ENCODE data around the gene TPSB2. TPM values are rescaled to one million over a fixed set of nuclear protein-coding genes. Genes with fewer than 3 reads are reported as not detected.
"Not testable (repeated sequence)": the region's sequence is repeated elsewhere in the genome, so short reads cannot be mapped to it uniquely, and the experiment has no call there.

TPSB2 gene
- total RNA-seq, 1 experiment from 2014 or later = not detected

- intact Hi-C loops (cut with micrococcal nuclease; ENCODE audit: unreplicated experiment); H3K9me2 ChIP-seq (ENCODE audit: insufficient read depth); H3K4me3 ChIP-seq; H3K4me2 ChIP-seq; H3K36me3 ChIP-seq (ENCODE audit: low read depth); H3F3A ChIP-seq (ENCODE audit: insufficient read depth, low read depth); H3K27ac ChIP-seq; POLR2A ChIA-PET (ENCODE audit: unreplicated experiment); H4K20me1 ChIP-seq (ENCODE audit: insufficient read depth); DNase-seq; H3K27me3 ChIP-seq (ENCODE audit: insufficient read depth, low read depth); CTCF ChIA-PET; H2AFZ ChIP-seq; H3K79me2 ChIP-seq (ENCODE audit: low read depth); H3K4me1 ChIP-seq (replicated peaks; ENCODE audit: insufficient read depth); BruUV-seq (replicated peaks); H3K9me3 ChIP-seq (ENCODE audit: insufficient read depth, low read depth): not testable (repeated sequence)
Observed at GRCh38 chr16:1241081-1241480, 11.1 kb upstream of the TPSB2 start.

DNA sequence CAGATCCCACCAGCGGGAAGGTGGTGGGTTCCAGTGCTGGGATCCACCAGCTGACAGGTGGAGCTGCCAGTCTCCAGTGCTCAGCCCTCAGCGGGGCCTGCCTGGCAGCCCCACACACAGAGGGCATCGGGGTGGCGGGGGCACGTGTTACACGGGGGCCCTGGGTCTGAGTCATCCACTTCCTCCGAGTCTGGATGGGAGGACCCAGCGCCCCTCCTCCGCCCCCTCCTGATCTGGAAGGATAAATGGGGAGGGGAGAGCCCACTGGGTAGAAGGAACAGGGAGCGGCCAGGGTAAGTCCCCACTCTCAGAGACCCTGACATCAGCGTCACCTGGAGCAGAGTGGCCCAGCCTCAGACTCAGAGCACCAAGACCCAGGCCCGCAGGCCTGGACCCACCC lies 10.5 kb upstream of the TPSB2 start, which contains the start of gene TPSAB1:
TSS of gene TPSAB1 (plus strand) at position 270 of the 400 bp plus-strand sequence. CDS start 234 bp downstream, outside the sequence.
- H3K36me3 ChIP-seq (ENCODE audit: low read depth); H3K27ac ChIP-seq; BruUV-seq (replicated peaks); H3K9me2 ChIP-seq (ENCODE audit: insufficient read depth); CTCF ChIA-PET; H3K79me2 ChIP-seq (ENCODE audit: low read depth); H3K4me2 ChIP-seq; H3F3A ChIP-seq (ENCODE audit: insufficient read depth, low read depth); intact Hi-C loops (cut with micrococcal nuclease; ENCODE audit: unreplicated experiment); H3K27me3 ChIP-seq (ENCODE audit: insufficient read depth, low read depth); H4K20me1 ChIP-seq (ENCODE audit: insufficient read depth); POLR2A ChIA-PET (ENCODE audit: unreplicated experiment); H2AFZ ChIP-seq; DNase-seq; H3K4me3 ChIP-seq; H3K4me1 ChIP-seq (replicated peaks; ENCODE audit: insufficient read depth); H3K9me3 ChIP-seq (ENCODE audit: insufficient read depth, low read depth): not testable (repeated sequence)

DNA sequence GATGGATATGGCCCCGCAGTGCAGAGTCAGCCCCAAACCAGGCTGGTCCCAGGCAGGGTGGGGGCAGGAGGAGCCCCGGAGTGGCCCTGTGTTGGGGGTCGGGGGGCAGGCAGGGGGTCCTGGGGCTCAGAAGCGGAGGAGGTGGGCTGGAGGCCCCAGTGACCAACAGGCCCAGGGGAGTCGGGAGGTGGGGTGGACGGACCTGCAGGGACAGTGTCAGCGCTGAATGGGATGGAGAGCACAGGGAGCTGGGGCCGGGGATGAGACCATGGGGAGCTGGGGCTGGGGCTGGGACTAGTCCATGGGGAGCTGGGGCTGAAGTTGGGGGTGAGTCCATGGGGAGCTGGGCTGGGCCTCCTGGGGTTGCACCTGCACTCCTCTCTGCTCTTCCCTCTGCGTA lies 9.6 kb upstream of the TPSB2 start:
- intact Hi-C loops (cut with micrococcal nuclease; ENCODE audit: unreplicated experiment); H3K9me2 ChIP-seq (ENCODE audit: insufficient read depth); H3K27ac ChIP-seq; H3K4me2 ChIP-seq; H4K20me1 ChIP-seq (ENCODE audit: insufficient read depth); H3K27me3 ChIP-seq (ENCODE audit: insufficient read depth, low read depth); POLR2A ChIA-PET (ENCODE audit: unreplicated experiment); BruUV-seq (replicated peaks); CTCF ChIA-PET; H2AFZ ChIP-seq; H3F3A ChIP-seq (ENCODE audit: insufficient read depth, low read depth); H3K36me3 ChIP-seq (ENCODE audit: low read depth); H3K4me3 ChIP-seq; H3K9me3 ChIP-seq (ENCODE audit: insufficient read depth, low read depth); DNase-seq; H3K79me2 ChIP-seq (ENCODE audit: low read depth); H3K4me1 ChIP-seq (replicated peaks; ENCODE audit: insufficient read depth): not testable (repeated sequence)

- H3K79me2 ChIP-seq (ENCODE audit: low read depth); H3K36me3 ChIP-seq (ENCODE audit: low read depth); CTCF ChIA-PET; H3K27me3 ChIP-seq (ENCODE audit: insufficient read depth, low read depth); H3F3A ChIP-seq (ENCODE audit: insufficient read depth, low read depth); H3K4me1 ChIP-seq (replicated peaks; ENCODE audit: insufficient read depth); H2AFZ ChIP-seq; intact Hi-C loops (cut with micrococcal nuclease; ENCODE audit: unreplicated experiment); H3K4me3 ChIP-seq; H3K9me2 ChIP-seq (ENCODE audit: insufficient read depth); BruUV-seq (replicated peaks); DNase-seq; H3K27ac ChIP-seq; H4K20me1 ChIP-seq (ENCODE audit: insufficient read depth); H3K9me3 ChIP-seq (ENCODE audit: insufficient read depth, low read depth); H3K4me2 ChIP-seq: not testable (repeated sequence)
- POLR2A ChIA-PET (ENCODE audit: unreplicated experiment) = interaction anchor here (0.5 kb wide), 1 partner anchor 146 kb away, joined by 5 read pairs; no protein-coding TSS in a partner anchor
Observed at GRCh38 chr16:1238909-1239308, 8.9 kb upstream of the TPSB2 start.

DNA sequence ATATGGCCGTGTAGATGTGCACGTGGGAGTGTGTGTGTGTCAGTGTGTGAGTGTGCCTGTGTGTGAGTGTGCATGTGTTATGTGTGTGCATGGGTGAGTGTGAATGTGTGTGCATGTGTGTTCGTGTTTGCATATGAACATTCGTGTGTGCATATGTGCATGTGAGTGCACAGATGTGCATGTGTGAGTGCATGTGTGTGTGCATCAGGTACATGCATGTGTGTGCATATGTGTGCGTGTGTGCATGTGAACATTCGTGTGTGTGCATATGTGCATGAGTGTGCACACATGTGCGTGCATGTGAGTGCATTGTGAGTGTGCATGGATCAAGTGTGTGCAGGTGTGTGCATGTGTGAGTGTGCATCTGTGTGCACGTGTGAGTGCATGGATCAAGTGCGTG lies 8.0 kb upstream of the TPSB2 start:
- Histone ChIP-seq H3K9me3 (ENCODE audit: insufficient read depth, low read depth) (no peaks in the 10 kb centered on the region), H3K27me3 (ENCODE audit: insufficient read depth, low read depth) (no peaks in the 10 kb centered on the region), H2AFZ (no peak overlapping the region), H3K9me2 (ENCODE audit: insufficient read depth) (no peaks in the 10 kb centered on the region), H3K4me3 (no peak overlapping the region), H4K20me1 (ENCODE audit: insufficient read depth) (no peaks in the 10 kb centered on the region), H3K27ac (no peak overlapping the region), H3K79me2 (ENCODE audit: low read depth) (no peaks in the 10 kb centered on the region), H3K4me2 (no peak overlapping the region), H3F3A (ENCODE audit: insufficient read depth, low read depth) (no peaks in the 10 kb centered on the region), H3K4me1 (replicated peaks; ENCODE audit: insufficient read depth) (no peaks in the 10 kb centered on the region), H3K36me3 (ENCODE audit: low read depth) (no peaks in the 10 kb centered on the region)
- TF ChIP-seq CTCF (conservative IDR thresholded peaks at IDR 0.05) = no peak
- TF ChIP-seq EZH2 (IDR thresholded peaks at IDR 0.05; ENCODE audit: low read depth) = no peak
- BruUV-seq (replicated peaks) = no TSS peak
- CTCF ChIA-PET = no interaction called here
- no peak for DNase-seq
- intact Hi-C loops (cut with micrococcal nuclease; ENCODE audit: unreplicated experiment) = no loop called here
- POLR2A ChIA-PET (ENCODE audit: unreplicated experiment) = no interaction called here

- H3K36me3 ChIP-seq (ENCODE audit: low read depth); DNase-seq; H3K4me1 ChIP-seq (replicated peaks; ENCODE audit: insufficient read depth); H3K9me2 ChIP-seq (ENCODE audit: insufficient read depth); BruUV-seq (replicated peaks); H3K27me3 ChIP-seq (ENCODE audit: insufficient read depth, low read depth); H3K4me3 ChIP-seq; H3K4me2 ChIP-seq; H3F3A ChIP-seq (ENCODE audit: insufficient read depth, low read depth); H2AFZ ChIP-seq; H4K20me1 ChIP-seq (ENCODE audit: insufficient read depth); H3K79me2 ChIP-seq (ENCODE audit: low read depth); H3K9me3 ChIP-seq (ENCODE audit: insufficient read depth, low read depth); CTCF ChIA-PET; POLR2A ChIA-PET (ENCODE audit: unreplicated experiment); H3K27ac ChIP-seq; intact Hi-C loops (cut with micrococcal nuclease; ENCODE audit: unreplicated experiment): not testable (repeated sequence)
Observed at GRCh38 chr16:1236659-1237058, 6.7 kb upstream of the TPSB2 start.

DNA sequence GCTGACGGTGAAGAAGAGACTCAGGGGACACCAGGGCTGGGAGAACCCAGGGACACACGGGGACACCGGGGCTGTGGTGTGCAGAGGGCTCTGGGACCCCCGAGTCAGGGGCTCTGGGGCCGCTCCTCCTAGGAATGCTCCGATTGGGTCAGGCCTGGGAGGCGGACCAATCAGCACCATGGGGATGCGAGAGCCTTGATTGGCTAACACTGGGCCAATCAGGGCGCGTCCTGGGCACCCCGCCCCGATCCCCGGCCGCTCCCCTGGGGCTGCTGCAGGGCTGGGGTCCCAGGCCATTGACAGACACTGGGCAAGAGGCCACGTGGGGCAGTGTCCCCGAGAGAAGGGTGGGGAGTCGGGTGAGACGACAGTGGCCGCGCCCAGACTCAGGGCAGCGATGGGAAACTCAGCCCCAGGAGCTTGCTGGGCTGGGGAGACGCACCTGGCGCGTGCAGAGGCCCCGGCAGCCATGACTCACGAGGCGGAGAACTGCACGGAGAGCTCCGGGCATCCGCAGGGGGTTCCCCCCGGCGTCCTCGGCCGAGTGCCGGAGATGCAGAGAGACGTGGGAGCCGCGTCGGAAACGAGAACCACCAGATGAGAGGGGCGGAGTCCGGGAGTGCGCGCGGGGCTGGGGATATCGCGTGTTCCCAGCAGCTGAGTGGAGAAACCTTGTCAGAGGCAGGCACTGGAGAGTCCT lies 2.2 kb upstream of the TPSB2 start:
- H4K20me1 ChIP-seq (ENCODE audit: insufficient read depth); H3K4me1 ChIP-seq (replicated peaks; ENCODE audit: insufficient read depth); H2AFZ ChIP-seq; H3K9me2 ChIP-seq (ENCODE audit: insufficient read depth); DNase-seq; H3K4me2 ChIP-seq; H3K36me3 ChIP-seq (ENCODE audit: low read depth); H3K27me3 ChIP-seq (ENCODE audit: insufficient read depth, low read depth); H3K27ac ChIP-seq; H3F3A ChIP-seq (ENCODE audit: insufficient read depth, low read depth); H3K4me3 ChIP-seq; POLR2A ChIA-PET (ENCODE audit: unreplicated experiment); H3K79me2 ChIP-seq (ENCODE audit: low read depth); CTCF ChIA-PET; intact Hi-C loops (cut with micrococcal nuclease; ENCODE audit: unreplicated experiment); H3K9me3 ChIP-seq (ENCODE audit: insufficient read depth, low read depth); BruUV-seq (replicated peaks): not testable (repeated sequence)
